NCI-H2196 treated with DMSO at 0.1 percent for 48 hours (cell line): ENCODE results near the gene HS6ST2.
"Not testable (repeated sequence)": the region's sequence is repeated elsewhere in the genome, so short reads cannot be mapped to it uniquely, and the experiment has no call there.

Source experiments
- DNase-seq: peaks from one replicate; lab custom pipeline; 2025; ENCODE audit not compliant: unreplicated experiment; lab: John Stamatoyannopoulos, UW

HS6ST2 gene

GRCh38 chrX:132958091-132958703 is at the start of gene HS6ST2:
Gene HS6ST2 (minus strand): TSS chrX:132958629.
- no peak for DNase-seq

GRCh38 chrX:133007458-133007857 is 49.0 kb upstream of the HS6ST2 start:
- DNase-seq = no peak

- DNase-seq = no peak
These were observed 47.2 kb upstream of the HS6ST2 start for GRCh38 chrX:133005616-133006015.

- no peak for DNase-seq
These were observed 46.6 kb upstream of the HS6ST2 start for GRCh38 chrX:133005042-133005441.

- DNase-seq = no peak
These were observed 40.8 kb upstream of the HS6ST2 start for GRCh38 chrX:132999209-132999608.

- no peak for DNase-seq
These were observed 32.4 kb upstream of the HS6ST2 start for GRCh38 chrX:132990835-132991234.

GRCh38 chrX:132986556-132986955 is 28.1 kb upstream of the HS6ST2 start:
- no peak for DNase-seq

GRCh38 chrX:132984058-132984650 is 25.7 kb upstream of the HS6ST2 start:
- no peak for DNase-seq

- no peak for DNase-seq
These were observed 25.1 kb upstream of the HS6ST2 start for GRCh38 chrX:132983496-132983895.

- DNase-seq = not testable (repeated sequence)
These were observed 21.6 kb upstream of the HS6ST2 start for GRCh38 chrX:132980035-132980434.

GRCh38 chrX:132968296-132968949 is 10.0 kb upstream of the HS6ST2 start:
- DNase-seq = peak; percentile 26

GRCh38 chrX:132967049-132967448 is 8.6 kb upstream of the HS6ST2 start:
- no peak for DNase-seq

- no peak for DNase-seq
These were observed 7.0 kb upstream of the HS6ST2 start for GRCh38 chrX:132965461-132965860.

- DNase-seq = no peak
These were observed 3.1 kb upstream of the HS6ST2 start for GRCh38 chrX:132961511-132961910.

GRCh38 chrX:132957211-132958090 is 978 bp downstream of the HS6ST2 start:
- no peak for DNase-seq

- no peak for DNase-seq
These were observed 1.8 kb downstream of the HS6ST2 start for GRCh38 chrX:132956421-132957210.

GRCh38 chrX:132955690-132956089 is 2.7 kb downstream of the HS6ST2 start:
- DNase-seq = no peak

GRCh38 chrX:132954323-132954722 is 4.1 kb downstream of the HS6ST2 start:
- no peak for DNase-seq

GRCh38 chrX:132953354-132953753 is 5.1 kb downstream of the HS6ST2 start:
- DNase-seq = no peak

GRCh38 chrX:132948648-132949260 is 9.7 kb downstream of the HS6ST2 start:
- no peak for DNase-seq
